Kidney (tissue), 14 donors: ENCODE measurements around the gene MATR3. TPM values are rescaled to one million over a fixed set of nuclear protein-coding genes. Genes with fewer than 3 reads are reported as not detected.
A peak's percentile ranks its signal among the peaks of the same experiment; 100 is the strongest.

Experiments
- DNase-seq, 5 donors: peaks; one replicate each; pipeline ENCODE4 v3.0.0-alpha.2; 2013 to 2020
- FAIRE-seq: peaks from 2 replicates; lab custom pipeline; 2012; peaks lifted over from hg19 to GRCh38; lab: Jason Lieb, UNC
- H3K27ac ChIP-seq, 2 donors: one replicate each; pipeline ENCODE4 v1.7.0; 2013; ENCODE audit warnings: low read depth in 2 of 2, low read length in 2 of 2, inconsistent platforms in 1 of 2
- H3K27me3 ChIP-seq: one replicate; pipeline ENCODE4 v1.7.1; 2013; ENCODE audit warnings: low read length, inconsistent platforms; ENCODE audit not compliant: control insufficient read depth, insufficient read depth
- H3K36me3 ChIP-seq, 3 donors: one replicate each; pipeline versions ENCODE4 v1.7.0 to v1.7.1; 2013; ENCODE audit warnings: low read length in 3 of 3, control low read depth in 1 of 3, inconsistent platforms in 1 of 3; ENCODE audit not compliant: insufficient read depth in 3 of 3, control insufficient read depth in 2 of 3
- H3K4me1 ChIP-seq, 3 donors: one replicate each; pipeline versions ENCODE4 v1.7.0 to v1.7.1; 2013; ENCODE audit warnings: low read length in 3 of 3, inconsistent platforms in 1 of 3, low read depth in 1 of 3; ENCODE audit not compliant: control insufficient read depth in 2 of 3, insufficient read depth in 2 of 3
- H3K4me3 ChIP-seq, 3 donors: one replicate each; pipeline versions ENCODE4 v1.7.0 to v1.8.1; 2013; ENCODE audit warnings: low read length in 3 of 3, control low read depth in 1 of 3, inconsistent platforms in 1 of 3
- H3K9ac ChIP-seq, 3 donors: one replicate each; pipeline versions ENCODE4 v1.7.0 to v1.7.1; 2013; ENCODE audit warnings: low read length in 3 of 3, control low read depth in 1 of 3, inconsistent platforms in 1 of 3
- H3K9me3 ChIP-seq, 3 donors: one replicate each; pipeline versions ENCODE4 v1.7.0 to v1.7.1; 2013; ENCODE audit warnings: low read length in 3 of 3, control low read depth in 1 of 3, inconsistent platforms in 1 of 3; ENCODE audit not compliant: control insufficient read depth in 2 of 3, insufficient read depth in 1 of 3
- CTCF ChIP-seq: IDR thresholded peaks from 3 replicates; pipeline ENCODE4 v1.5.1; 2012; ENCODE audit warnings: mild to moderate bottlenecking, moderate library complexity, borderline replicate concordance; ENCODE audit not compliant: insufficient read depth; ENCODE audit errors: extremely low read depth
- intact Hi-C: fragments of 100-400 bp; cut with DNase I; formaldehyde crosslinking; loops from one replicate; pipeline ENCODE4 v1.11.1; 2022
- polyA plus RNA-seq: library from polyadenylated mRNA; stranded (reverse); fragments of 350-450 nt; fragmentation: Illumina TruSeq; extraction: RNeasy Lipid Tissue Mini Kit (QIAGEN cat#74804); gene quantifications from one replicate; pipeline ENCODE4 v1.2.3, GENCODE V29; 2014; ENCODE audit warnings: low read depth, low replicate concordance; ENCODE audit not compliant: insufficient read depth
- total RNA-seq: library from RNA; stranded (reverse); fragmentation: NEBNext Ultra II Directional; extraction: Animal tissue kit (Norgen Biotek cat#: 25700); gene quantifications from one replicate; pipeline ENCODE4 v1.2.1, GENCODE V29; 2021
- donor health status: control.
- donor health status: control.
- donor health status: control.
- donor health status: control.
- donor health status: control.
- donor health status: DM: yes; HTN: yes; CAD: no.
- donor health status: Normal renal cell carcinoma (clear cell type).

MATR3 gene
- total and polyA plus RNA-seq, 2 donors from 2014 or later, result 124 to 215 TPM

- no peak for FAIRE-seq
- Histone ChIP-seq H3K36me3 (peaks cover 0 to 8% (median 5%) of the 10 kb centered on the region in 3 donors), H3K9me3 (no peaks in the 10 kb centered on the region), H3K27me3 (no peaks in the 10 kb centered on the region), H3K27ac (no peak overlapping the region), H3K4me3 (no peak overlapping the region), H3K9ac (no peak overlapping the region), H3K4me1 (peaks cover 0 to 2% (median 0%) of the 10 kb centered on the region in 3 donors)
- intact Hi-C loops, result no loop called here
- DNase-seq, result peak in 1 of 5 donors; percentile 11
- no peak for TF ChIP-seq CTCF
Measured at GRCh38 chr5:139278540-139279274, 14.8 kb upstream of the MATR3 start.

- no peak overlapping the region for H3K4me3 ChIP-seq
- H3K27me3 ChIP-seq, result no peaks in the 10 kb centered on the region
- H3K9ac ChIP-seq, result no peak overlapping the region
- no peak for TF ChIP-seq CTCF
- no peak overlapping the region for H3K27ac ChIP-seq
- H3K9me3 ChIP-seq, result no peaks in the 10 kb centered on the region
- peaks cover 0 to 10% (median 7%) of the 10 kb centered on the region in 3 donors for H3K36me3 ChIP-seq
- intact Hi-C loops, result no loop called here
- no peaks in the 10 kb centered on the region for H3K4me1 ChIP-seq
- DNase-seq (no peak), FAIRE-seq (no peak)
Measured at GRCh38 chr5:139282197-139282557, 11.4 kb upstream of the MATR3 start.

GRCh38 chr5:139283252-139284166, 10.0 kb upstream of the MATR3 start:
- Histone ChIP-seq H3K27me3 (no peaks in the 10 kb centered on the region), H3K4me3 (no peak overlapping the region), H3K4me1 (no peaks in the 10 kb centered on the region), H3K36me3 (peaks cover 0 to 10% (median 7%) of the 10 kb centered on the region in 3 donors), H3K9ac (no peak overlapping the region), H3K27ac (no peak overlapping the region), H3K9me3 (no peaks in the 10 kb centered on the region)
- DNase-seq (no peak), FAIRE-seq (no peak)
- intact Hi-C loops, result no loop called here
- TF ChIP-seq CTCF, result no peak
